Measurements from ENCODE around the gene C10orf105. TPM values are rescaled to one million over a fixed set of nuclear protein-coding genes. Genes with fewer than 3 reads are reported as not detected.

The C10orf105 gene
- total RNA-seq, 3 donors from 2014 or later (not counting 1 experiment from before 2014, with no cell fraction given), result 0.14 to 0.52 (median 0.40) TPM

GRCh38 chr10:71729161-71729636 is 9.6 kb upstream of the C10orf105 start:
- no peaks in the 10 kb centered on the region for H3K27me3 Mint-ChIP-seq (ENCODE audit: low read depth in 2 of 2)
- no peak for TF ChIP-seq CTCF (IDR thresholded peaks at IDR 0.05)
- peaks cover 89% of the 10 kb centered on the region for H3K4me1 ChIP-seq (ENCODE audit: control insufficient read depth, insufficient read depth, low read length)
- peak overlapping the region; percentile 70 to 90 for H3K27ac Mint-ChIP-seq
- no peaks in the 10 kb centered on the region for H3K9me3 ChIP-seq (ENCODE audit: control insufficient read depth, insufficient read depth, low read length)
- no peak overlapping the region for H3K4me3 ChIP-seq (ENCODE audit: low read length)
- DNase-seq (peak in 1 of 2 donors; percentile 44), ATAC-seq (no peak)
- intact Hi-C loops (cut with micrococcal nuclease), result no loop called here
- no peak overlapping the region for H3K27ac ChIP-seq (ENCODE audit: low read length)
- 67% methylated on average over 9 of the region's 10 CpGs for WGBS (ENCODE audit: insufficient coverage)
- no peaks in the 10 kb centered on the region for H3K9me3 Mint-ChIP-seq
- H3K27me3 ChIP-seq (ENCODE audit: control insufficient read depth, insufficient read depth, low read length), result no peaks in the 10 kb centered on the region
- H3K36me3 Mint-ChIP-seq, result no peaks in the 10 kb centered on the region
- peaks cover 60 to 78% of the 10 kb centered on the region in 2 donors for H3K4me1 Mint-ChIP-seq
- H3K4me3 Mint-ChIP-seq, result peak overlapping the region; percentile 21
- H3K36me3 ChIP-seq (ENCODE audit: control insufficient read depth, insufficient read depth, low read length), result no peaks in the 10 kb centered on the region

- Histone ChIP-seq H3K4me3 (ENCODE audit: low read length) (peak overlapping the region; percentile 0), H3K9me3 (ENCODE audit: control insufficient read depth, insufficient read depth, low read length) (no peaks in the 10 kb centered on the region), H3K27ac (ENCODE audit: low read length) (peak overlapping the region; percentile 91), H3K4me1 (ENCODE audit: control insufficient read depth, insufficient read depth, low read length) (peaks cover 93% of the 10 kb centered on the region), H3K27me3 (ENCODE audit: control insufficient read depth, insufficient read depth, low read length) (no peaks in the 10 kb centered on the region), H3K36me3 (ENCODE audit: control insufficient read depth, insufficient read depth, low read length) (no peaks in the 10 kb centered on the region)
- Mint-ChIP-seq H3K4me1 (peaks cover 52 to 71% of the 10 kb centered on the region in 2 donors), H3K4me3 (peak overlapping the region; percentile 81), H3K9me3 (no peaks in the 10 kb centered on the region), H3K27me3 (ENCODE audit: low read depth in 2 of 2) (no peaks in the 10 kb centered on the region), H3K36me3 (no peaks in the 10 kb centered on the region), H3K27ac (peak overlapping the region; percentile 90)
- intact Hi-C loops (cut with micrococcal nuclease), result loop anchor here (2.0 kb wide), 2 partner anchors 21 to 45 kb away; partner anchors contain the start of gene VSIR
- peak; percentile 53 to 80 (median 68) for ATAC-seq
- peak; percentile 53 to 91 for DNase-seq
- no peak for TF ChIP-seq CTCF (IDR thresholded peaks at IDR 0.05)
- WGBS (ENCODE audit: insufficient coverage), result 45% methylated on average over 5 of the region's 8 CpGs
Observed at GRCh38 chr10:71727738-71728737, 8.5 kb upstream of the C10orf105 start.

- ATAC-seq (peak; percentile 52 to 74 (median 71)), DNase-seq (peak; percentile 47 to 81)
- Mint-ChIP-seq H3K36me3 (no peaks in the 10 kb centered on the region), H3K4me3 (peak overlapping the region; percentile 81), H3K4me1 (peaks cover 44 to 69% of the 10 kb centered on the region in 2 donors), H3K27me3 (ENCODE audit: low read depth in 2 of 2) (no peaks in the 10 kb centered on the region), H3K9me3 (no peaks in the 10 kb centered on the region), H3K27ac (peak overlapping the region; percentile 90)
- Histone ChIP-seq H3K27me3 (ENCODE audit: control insufficient read depth, insufficient read depth, low read length) (no peaks in the 10 kb centered on the region), H3K9me3 (ENCODE audit: control insufficient read depth, insufficient read depth, low read length) (no peaks in the 10 kb centered on the region), H3K27ac (ENCODE audit: low read length) (peak overlapping the region; percentile 91), H3K36me3 (ENCODE audit: control insufficient read depth, insufficient read depth, low read length) (no peaks in the 10 kb centered on the region), H3K4me1 (ENCODE audit: control insufficient read depth, insufficient read depth, low read length) (peaks cover 86% of the 10 kb centered on the region), H3K4me3 (ENCODE audit: low read length) (peak overlapping the region; percentile 0)
- TF ChIP-seq CTCF (IDR thresholded peaks at IDR 0.05), result no peak
- 6% methylated on average over 12 of the region's 12 CpGs for WGBS (ENCODE audit: insufficient coverage)
- intact Hi-C loops (cut with micrococcal nuclease), result loop anchor here (2.0 kb wide), 2 partner anchors 22 to 46 kb away; partner anchors contain the start of gene VSIR
Observed at GRCh38 chr10:71727105-71727737, 7.6 kb upstream of the C10orf105 start.

Measured in natural killer cell (primary cell).